ENCODE results near the gene TRAF3. TPM values are rescaled to one million over a fixed set of nuclear protein-coding genes. Genes with fewer than 3 reads are reported as not detected.

The TRAF3 gene
- total RNA-seq, 1 experiment from 2014 or later: 11.2 TPM

GRCh38 chr14:102859911-102860310 is 82.7 kb downstream of the TRAF3 start:
- Mint-ChIP-seq H3K27me3 (ENCODE audit: low read depth) (no peaks in the 10 kb centered on the region), H3K36me3 (peaks cover 35% of the 10 kb centered on the region), H3K27ac (no peak overlapping the region), H3K9me3 (peaks cover 37% of the 10 kb centered on the region), H3K4me1 (peaks cover 13% of the 10 kb centered on the region), H3K4me3 (no peak overlapping the region)
- POLR2A ChIA-PET: no interaction called here
- no peak for ATAC-seq
- CTCF ChIA-PET: no interaction called here
- no peak for DNase-seq (ENCODE audit: low spot score)
- TF ChIP-seq ZNF512 (CRISPR knock-in tag; IDR thresholded peaks at IDR 0.05; ENCODE audit: borderline replicate concordance) (no peak), NFATC4 (CRISPR knock-in tag; IDR thresholded peaks at IDR 0.05) (no peak), NR1H2 (CRISPR knock-in tag; IDR thresholded peaks at IDR 0.05) (no peak), ZNF671 (CRISPR knock-in tag; IDR thresholded peaks at IDR 0.05) (no peak), ZNF281 (CRISPR knock-in tag; IDR thresholded peaks at IDR 0.05) (no peak), SOX15 (CRISPR knock-in tag; IDR thresholded peaks at IDR 0.05) (no peak)
- TF ChIP-seq, protein P1, sequence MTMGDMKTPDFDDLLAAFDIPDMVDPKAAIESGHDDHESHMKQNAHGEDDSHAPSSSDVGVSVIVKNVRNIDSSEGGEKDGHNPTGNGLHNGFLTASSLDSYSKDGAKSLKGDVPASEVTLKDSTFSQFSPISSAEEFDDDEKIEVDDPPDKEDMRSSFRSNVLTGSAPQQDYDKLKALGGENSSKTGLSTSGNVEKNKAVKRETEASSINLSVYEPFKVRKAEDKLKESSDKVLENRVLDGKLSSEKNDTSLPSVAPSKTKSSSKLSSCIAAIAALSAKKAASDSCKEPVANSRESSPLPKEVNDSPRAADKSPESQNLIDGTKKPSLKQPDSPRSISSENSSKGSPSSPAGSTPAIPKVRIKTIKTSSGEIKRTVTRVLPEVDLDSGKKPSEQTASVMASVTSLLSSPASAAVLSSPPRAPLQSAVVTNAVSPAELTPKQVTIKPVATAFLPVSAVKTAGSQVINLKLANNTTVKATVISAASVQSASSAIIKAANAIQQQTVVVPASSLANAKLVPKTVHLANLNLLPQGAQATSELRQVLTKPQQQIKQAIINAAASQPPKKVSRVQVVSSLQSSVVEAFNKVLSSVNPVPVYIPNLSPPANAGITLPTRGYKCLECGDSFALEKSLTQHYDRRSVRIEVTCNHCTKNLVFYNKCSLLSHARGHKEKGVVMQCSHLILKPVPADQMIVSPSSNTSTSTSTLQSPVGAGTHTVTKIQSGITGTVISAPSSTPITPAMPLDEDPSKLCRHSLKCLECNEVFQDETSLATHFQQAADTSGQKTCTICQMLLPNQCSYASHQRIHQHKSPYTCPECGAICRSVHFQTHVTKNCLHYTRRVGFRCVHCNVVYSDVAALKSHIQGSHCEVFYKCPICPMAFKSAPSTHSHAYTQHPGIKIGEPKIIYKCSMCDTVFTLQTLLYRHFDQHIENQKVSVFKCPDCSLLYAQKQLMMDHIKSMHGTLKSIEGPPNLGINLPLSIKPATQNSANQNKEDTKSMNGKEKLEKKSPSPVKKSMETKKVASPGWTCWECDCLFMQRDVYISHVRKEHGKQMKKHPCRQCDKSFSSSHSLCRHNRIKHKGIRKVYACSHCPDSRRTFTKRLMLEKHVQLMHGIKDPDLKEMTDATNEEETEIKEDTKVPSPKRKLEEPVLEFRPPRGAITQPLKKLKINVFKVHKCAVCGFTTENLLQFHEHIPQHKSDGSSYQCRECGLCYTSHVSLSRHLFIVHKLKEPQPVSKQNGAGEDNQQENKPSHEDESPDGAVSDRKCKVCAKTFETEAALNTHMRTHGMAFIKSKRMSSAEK (CRISPR knock-in tag; IDR thresholded peaks at IDR 0.05; ENCODE audit: borderline replicate concordance): no peak

- ChIA-PET CTCF (interaction anchor here (0.9 kb wide), 1 partner anchor 17 kb away, joined by 4 read pairs; no protein-coding TSS in a partner anchor), POLR2A (no interaction called here)
- ATAC-seq (no peak), DNase-seq (ENCODE audit: low spot score) (no peak)
- H3K4me1 Mint-ChIP-seq: peaks cover 16% of the 10 kb centered on the region
- TF ChIP-seq ZNF232 (CRISPR knock-in tag; IDR thresholded peaks at IDR 0.05) (no peak), PREB (CRISPR knock-in tag; IDR thresholded peaks at IDR 0.05; ENCODE audit: borderline replicate concordance) (no peak), SMAD4 (CRISPR knock-in tag; IDR thresholded peaks at IDR 0.05) (no peak), CREM (CRISPR knock-in tag; IDR thresholded peaks at IDR 0.05) (no peak)
- H3K9me3 Mint-ChIP-seq: peaks cover 29% of the 10 kb centered on the region
- H3K27me3 Mint-ChIP-seq (ENCODE audit: low read depth): no peaks in the 10 kb centered on the region
- peaks cover 27% of the 10 kb centered on the region for H3K36me3 Mint-ChIP-seq
- H3K27ac Mint-ChIP-seq: no peak overlapping the region
- no peak overlapping the region for H3K4me3 Mint-ChIP-seq
Observed at GRCh38 chr14:102862154-102862773, 85.0 kb downstream of the TRAF3 start.

- ChIA-PET POLR2A (interaction anchor here (0.5 to 0.6 kb wide), 2 partner anchors 9 to 464 kb away, joined by 3 read pairs; no protein-coding TSS in a partner anchor), CTCF (no interaction called here)
- TF ChIP-seq TP53 (CRISPR knock-in tag; IDR thresholded peaks at IDR 0.05) (no peak), ESRRA (CRISPR knock-in tag; IDR thresholded peaks at IDR 0.05; ENCODE audit: borderline replicate concordance) (no peak), AFF4 (CRISPR knock-in tag; IDR thresholded peaks at IDR 0.05; ENCODE audit: borderline replicate concordance) (no peak)
- TF ChIP-seq, protein P2, sequence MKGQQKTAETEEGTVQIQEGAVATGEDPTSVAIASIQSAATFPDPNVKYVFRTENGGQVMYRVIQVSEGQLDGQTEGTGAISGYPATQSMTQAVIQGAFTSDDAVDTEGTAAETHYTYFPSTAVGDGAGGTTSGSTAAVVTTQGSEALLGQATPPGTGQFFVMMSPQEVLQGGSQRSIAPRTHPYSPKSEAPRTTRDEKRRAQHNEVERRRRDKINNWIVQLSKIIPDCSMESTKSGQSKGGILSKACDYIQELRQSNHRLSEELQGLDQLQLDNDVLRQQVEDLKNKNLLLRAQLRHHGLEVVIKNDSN (CRISPR knock-in tag; IDR thresholded peaks at IDR 0.05): no peak
- TF ChIP-seq, protein P3, sequence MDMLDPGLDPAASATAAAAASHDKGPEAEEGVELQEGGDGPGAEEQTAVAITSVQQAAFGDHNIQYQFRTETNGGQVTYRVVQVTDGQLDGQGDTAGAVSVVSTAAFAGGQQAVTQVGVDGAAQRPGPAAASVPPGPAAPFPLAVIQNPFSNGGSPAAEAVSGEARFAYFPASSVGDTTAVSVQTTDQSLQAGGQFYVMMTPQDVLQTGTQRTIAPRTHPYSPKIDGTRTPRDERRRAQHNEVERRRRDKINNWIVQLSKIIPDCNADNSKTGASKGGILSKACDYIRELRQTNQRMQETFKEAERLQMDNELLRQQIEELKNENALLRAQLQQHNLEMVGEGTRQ (CRISPR knock-in tag; IDR thresholded peaks at IDR 0.05): no peak
Observed at GRCh38 chr14:102863381-102863780, 86.1 kb downstream of the TRAF3 start.

More at GRCh38 chr14:102863381-102863780, 86.1 kb downstream of the TRAF3 start:
- ATAC-seq: no peak
- no peak for DNase-seq (ENCODE audit: low spot score)
- H3K27me3 Mint-ChIP-seq (ENCODE audit: low read depth): no peaks in the 10 kb centered on the region
- H3K36me3 Mint-ChIP-seq: peaks cover 16% of the 10 kb centered on the region
- peaks cover 18% of the 10 kb centered on the region for H3K9me3 Mint-ChIP-seq
- peaks cover 18% of the 10 kb centered on the region for H3K4me1 Mint-ChIP-seq
- H3K4me3 Mint-ChIP-seq: no peak overlapping the region
- peak overlapping the region; percentile 57 for H3K27ac Mint-ChIP-seq

Data from WTC11 (cell line).